ENCODE measurements around the gene RAVER1.

The RAVER1 gene

DNA sequence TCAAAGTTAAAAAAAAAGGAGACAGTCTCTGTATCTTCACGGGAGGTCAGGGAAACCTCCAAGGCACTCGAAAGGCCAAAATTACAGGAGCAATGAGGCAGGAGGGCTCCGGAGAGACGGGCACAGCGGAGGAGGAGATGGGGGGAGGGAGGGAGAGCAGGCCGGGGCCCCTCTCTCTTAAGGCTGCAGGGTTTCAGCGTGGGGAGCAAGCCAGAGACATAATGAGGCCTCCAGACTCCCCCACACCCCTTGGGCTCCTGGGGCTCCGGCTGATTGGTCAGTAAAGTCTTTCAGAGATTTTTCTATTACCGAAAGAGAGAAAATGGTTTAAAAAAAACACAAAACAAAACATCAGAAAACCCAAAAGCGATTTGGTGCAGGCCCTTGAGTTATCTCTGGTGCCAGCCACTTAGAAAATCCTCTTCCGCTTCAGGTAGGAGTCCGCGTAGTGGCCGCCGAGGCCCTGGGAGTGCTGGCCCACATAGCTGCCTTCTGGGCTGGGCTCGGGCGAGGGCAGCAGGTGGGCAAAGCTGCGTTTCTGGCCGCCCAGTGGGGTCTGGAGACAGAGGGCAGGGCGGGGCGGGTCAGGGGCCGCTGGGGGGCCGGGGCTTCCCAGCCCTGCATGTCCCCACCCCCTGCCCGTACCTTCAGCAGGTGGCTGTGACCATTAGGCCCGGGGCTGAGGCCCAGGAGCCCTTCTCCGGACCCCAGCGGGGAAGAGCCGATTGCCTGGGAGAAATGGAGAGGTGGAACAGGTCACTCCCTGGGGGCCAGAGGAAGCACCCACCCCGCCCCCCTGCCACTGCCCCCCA lies 16.1 kb downstream of the RAVER1 start:
- no peak for DNase-seq

DNA sequence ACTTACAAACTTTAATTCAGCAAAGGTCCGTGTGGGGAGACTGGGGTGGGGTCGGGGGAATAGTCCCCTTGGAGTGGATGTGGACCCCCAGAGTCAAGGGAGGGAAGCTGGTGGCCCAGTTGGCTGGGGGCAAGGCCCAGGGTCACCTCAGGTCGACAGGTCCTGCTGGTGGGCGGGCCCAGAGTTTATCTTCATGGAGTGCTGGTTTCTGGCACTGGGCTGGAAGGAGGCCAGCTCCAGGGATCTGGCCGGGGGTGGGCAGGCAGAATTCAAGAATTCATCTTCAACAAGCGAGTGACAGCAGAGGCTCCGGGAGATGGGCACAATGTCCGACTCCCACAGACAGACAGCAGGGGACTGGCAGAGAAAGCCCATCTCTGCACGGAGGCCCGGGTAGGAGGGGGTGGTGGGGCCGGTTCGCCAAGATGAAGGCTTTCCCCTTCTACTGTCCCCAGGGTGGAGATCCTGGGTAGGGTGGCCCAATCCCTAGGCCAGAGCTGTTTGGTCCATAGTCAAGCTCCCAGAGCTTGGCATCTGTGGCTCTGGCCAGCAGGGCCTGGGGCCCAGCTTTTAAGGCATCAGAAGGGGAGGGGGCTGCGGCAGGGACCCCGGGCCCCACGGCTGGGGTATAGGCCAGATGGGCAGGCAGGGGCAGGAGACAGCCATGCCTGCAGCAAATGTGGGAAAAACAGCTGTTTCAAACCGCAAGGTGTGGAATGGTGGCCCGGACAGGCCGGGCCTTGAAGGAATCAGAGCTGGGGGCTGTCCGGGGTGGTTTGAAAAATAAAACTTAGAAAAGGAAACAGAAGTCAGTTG lies 16.9 kb downstream of the RAVER1 start:
- no peak for DNase-seq

DNA sequence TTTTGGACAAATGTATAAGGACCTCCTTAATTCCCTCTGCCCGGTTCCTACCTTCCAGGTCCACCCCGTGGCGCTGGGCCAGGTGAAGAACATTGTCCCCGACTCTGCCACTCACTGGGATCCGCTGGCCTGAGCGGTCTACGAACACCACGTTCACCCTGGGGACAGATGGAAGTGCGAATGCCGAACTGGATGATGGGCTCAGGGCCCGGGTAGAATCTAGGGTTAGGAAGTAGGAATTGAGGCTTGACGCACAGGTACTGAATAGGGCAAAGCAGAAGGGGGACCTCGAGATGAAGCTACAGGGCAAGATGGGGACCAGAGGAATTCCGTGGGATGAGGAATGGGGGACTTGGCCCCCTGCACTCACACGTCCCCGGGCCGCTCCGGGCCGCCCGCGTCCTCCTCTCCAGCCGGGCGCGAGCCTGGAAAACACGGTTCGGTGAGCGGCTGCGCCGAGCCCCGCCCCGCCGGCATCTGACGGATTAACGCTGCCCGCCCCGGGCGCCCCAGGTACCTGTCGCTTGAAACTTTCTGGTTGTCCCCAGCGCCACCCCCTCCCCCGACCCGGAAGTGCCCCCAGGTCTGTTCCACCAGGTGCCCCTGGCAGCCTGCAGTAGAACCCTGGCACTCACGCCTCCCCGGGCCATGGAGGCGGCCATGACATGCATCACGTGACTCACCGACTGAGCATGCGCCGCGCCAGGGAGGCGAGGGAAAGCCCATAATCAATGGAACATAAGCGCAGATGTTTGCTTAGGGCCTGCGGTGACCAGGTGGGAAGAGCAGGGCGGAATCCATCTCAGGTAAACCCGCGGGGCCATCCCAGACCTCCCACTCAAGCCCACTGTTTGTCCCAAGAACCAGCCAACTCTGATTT lies 17.8 kb downstream of the RAVER1 start, which contains the start of gene FDX2:
Gene FDX2, minus strand, starts transcription at position 681 of the 880 bp plus-strand sequence. Its CDS starts 19 bp downstream, at position 662.
- DNase-seq, result peak; percentile 91 to 95

DNA sequence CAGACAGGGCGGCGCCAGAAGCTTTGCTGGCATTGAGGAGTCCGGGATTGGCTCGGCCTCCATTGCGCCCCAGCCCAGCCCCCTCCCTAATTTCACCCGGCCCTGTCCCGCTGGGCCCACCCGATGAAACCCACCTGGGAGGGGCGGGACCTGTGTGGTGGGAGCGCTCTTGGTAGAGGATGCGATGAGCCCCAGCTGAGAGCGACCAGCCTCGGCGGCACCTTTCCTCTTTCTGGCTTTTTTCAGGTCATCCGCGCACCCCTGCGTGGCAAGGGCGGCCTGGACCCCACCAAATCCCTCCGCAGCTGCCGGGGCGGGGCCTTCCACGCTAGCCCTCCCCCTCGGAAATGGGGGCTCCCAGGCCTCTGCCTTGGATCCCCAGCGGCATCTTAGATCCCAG lies 23.9 kb downstream of the RAVER1 start, which contains the start of gene ZGLP1:
Gene ZGLP1, minus strand, starts transcription at position 393 of the 400 bp plus-strand sequence.
- no peak for DNase-seq

DNA sequence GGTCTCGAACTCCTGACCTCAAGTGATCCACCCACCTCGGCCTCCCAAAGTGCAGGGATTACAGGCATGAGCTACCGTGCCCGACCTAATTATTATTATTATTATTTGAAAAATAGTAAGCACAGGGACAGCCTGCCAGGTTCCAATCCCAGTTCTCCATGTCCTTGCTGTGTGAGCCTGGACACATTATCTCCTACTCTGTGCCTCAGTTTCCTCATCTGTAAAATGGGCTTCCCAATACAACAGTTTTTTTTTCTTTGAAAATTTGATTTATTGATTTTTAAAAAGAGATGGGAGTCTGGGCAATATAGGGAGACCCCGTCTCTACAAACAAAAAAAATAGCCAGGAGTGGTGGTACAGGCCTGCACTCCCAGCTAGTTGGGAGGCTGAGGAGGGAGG lies 27.0 kb downstream of the RAVER1 start:
- DNase-seq, result no peak

DNA sequence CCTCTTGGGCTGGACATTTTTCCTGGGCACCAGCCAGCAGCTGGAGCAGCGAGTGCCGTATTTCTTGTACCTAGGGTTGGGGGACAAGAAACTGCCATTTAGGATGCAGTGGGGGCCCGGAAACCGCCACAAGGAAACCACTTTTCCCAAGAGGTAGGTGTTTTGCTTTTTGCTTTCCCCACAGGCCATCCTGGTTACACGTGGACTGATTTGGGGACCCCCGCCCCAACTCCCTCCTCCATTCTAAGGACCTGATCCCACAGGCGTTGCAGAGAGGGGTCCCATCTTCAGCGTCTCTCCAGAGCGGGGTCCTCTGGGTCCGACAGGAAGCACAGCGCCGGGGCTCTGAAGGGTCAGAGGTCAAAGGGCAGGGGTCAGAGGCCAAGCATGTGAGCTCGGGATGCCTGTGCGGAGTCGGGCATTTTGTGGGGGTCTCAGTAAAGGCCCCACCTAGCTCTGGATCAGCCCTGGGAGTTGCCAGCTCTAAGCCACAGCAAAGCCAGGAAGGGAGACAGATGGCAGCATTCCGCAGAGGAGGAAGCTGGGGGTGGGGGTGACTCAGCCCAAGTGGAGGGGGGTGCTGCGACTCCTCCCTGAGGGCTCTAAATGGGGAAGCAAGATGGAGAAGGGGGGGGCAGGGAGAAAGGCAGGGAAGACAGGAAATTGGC lies 28.1 kb downstream of the RAVER1 start:
- no peak for DNase-seq

DNA sequence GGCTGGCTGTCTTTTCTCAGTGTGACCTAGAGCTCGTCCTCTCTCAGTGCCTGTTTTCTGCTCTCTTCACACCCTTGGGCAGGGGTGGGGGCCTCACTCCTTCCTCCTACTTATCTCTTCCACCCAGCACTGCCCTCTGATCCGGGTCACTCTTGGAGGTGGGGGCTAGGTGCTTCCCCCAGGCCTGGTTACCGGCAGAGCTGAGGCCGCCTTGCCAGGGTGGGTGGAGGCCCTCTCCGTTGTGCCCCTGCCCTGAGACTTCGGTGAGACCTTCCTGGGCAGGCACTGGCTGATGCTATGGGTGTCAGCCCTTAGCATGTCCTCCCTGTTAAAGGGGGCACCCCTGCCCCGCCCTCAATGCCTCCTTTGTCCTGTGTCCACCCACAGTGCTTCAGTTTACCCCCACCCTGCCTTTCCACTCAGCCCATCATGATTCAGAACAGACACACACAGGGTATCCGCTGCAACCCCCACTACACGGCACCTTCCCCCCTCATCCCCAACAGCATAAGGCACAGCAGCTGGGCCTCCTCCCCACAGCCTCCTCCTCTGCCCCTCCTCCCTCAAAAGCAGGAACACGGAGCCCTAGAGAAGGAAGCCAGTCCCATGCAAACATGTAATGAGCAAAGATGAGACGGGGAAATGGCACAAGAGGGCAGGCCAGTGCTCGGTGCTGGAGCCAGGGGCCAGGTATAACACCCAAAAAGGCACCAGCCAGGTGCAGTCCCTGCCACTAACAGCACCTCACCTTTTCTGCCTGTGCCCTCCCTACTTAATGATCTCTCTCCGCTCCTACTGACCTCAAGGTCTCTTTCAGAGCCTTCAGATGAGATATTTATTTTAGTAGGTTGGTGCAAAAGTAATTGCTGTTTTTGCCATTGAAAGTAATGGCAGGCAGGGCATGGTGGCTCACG lies 33.5 kb downstream of the RAVER1 start:
- DNase-seq, result no peak

DNA sequence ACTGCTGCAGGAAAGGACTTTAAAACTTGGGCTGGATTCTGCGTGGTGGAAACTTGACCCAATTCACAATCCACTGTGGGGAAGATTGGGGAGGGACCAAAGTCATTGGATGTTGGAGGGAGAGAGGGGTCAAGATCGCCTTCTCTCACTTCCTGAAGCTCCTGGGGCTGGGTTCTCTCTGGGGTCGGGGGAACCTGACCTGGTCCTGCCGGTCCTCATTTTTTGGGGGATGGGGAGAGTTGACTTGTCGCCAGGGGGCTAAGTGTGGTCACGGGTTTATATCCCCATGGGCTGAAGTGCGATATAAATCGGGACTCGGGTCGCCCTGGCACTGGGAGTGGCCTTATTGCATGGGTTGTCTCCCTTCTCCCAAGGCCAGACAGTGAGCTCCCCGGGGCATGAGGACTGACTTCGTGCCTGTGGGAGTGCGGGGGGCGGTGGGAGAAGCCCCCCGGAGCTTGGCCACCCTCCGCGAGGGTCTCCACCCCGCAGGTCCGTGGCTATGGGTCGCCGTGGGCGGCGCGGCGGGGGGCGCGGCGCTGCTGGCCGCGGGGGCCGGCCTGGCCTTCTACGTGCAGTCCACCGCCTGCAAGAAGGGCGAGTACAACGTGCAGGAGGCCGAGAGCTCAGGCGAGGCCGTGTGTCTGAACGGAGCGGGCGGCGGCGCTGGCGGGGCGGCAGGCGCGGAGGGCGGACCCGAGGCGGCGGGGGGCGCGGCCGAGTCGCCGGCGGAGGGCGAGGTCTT lies 37.3 kb downstream of the RAVER1 start:
- no peak for DNase-seq

DNA sequence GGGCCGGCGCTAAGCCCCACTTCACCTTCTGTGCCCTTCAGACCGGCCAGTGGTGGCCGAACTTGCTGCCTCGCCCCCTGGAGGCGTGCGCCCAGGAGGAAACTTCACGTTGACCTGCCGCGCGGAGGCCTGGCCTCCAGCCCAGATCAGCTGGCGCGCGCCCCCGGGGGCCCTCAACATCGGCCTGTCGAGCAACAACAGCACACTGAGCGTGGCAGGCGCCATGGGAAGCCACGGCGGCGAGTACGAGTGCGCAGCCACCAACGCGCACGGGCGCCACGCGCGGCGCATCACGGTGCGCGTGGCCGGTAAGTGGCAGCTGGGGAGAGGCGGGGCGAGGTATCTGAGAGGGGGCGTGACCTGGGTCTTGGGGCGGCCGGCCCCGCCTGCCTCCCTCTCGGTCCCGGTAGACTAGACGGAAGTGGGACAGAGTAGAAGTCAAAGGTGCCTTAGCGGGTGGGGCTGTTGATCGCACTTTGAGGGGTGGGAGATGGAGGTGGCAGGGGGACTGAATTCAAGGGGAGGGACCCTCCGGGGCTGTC lies 38.0 kb downstream of the RAVER1 start:
- DNase-seq, result peak in 1 of 2 donors; percentile 35

DNA sequence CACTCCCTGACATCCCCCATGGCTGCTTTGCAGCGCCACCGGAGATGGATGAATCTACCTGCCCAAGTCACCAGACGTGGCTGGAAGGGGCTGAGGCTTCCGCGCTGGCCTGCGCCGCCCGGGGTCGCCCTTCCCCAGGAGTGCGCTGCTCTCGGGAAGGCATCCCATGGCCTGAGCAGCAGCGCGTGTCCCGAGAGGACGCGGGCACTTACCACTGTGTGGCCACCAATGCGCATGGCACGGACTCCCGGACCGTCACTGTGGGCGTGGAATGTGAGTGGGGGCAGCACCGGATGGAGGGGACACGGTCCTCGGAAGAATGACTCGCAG lies 39.0 kb downstream of the RAVER1 start:
- no peak for DNase-seq

DNA sequence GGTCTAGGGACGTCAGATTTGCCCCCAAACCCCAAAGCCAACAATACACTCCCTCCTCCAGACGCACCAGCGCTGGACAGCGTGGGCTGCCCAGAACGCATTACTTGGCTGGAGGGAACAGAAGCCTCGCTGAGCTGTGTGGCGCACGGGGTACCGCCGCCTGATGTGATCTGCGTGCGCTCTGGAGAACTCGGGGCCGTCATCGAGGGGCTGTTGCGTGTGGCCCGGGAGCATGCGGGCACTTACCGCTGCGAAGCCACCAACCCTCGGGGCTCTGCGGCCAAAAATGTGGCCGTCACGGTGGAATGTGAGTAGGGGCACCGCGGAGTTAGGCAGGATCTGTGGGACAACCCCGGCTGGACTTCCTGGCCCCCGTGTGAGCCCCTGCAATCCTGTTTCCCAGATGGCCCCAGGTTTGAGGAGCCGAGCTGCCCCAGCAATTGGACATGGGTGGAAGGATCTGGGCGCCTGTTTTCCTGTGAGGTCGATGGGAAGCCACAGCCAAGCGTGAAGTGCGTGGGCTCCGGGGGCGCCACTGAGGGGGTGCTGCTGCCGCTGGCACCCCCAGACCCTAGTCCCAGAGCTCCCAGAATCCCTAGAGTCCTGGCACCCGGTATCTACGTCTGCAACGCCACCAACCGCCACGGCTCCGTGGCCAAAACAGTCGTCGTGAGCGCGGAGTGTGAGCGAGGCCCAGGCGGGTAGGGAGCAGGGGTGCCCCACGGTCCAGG lies 39.5 kb downstream of the RAVER1 start:
- DNase-seq, result no peak

DNA sequence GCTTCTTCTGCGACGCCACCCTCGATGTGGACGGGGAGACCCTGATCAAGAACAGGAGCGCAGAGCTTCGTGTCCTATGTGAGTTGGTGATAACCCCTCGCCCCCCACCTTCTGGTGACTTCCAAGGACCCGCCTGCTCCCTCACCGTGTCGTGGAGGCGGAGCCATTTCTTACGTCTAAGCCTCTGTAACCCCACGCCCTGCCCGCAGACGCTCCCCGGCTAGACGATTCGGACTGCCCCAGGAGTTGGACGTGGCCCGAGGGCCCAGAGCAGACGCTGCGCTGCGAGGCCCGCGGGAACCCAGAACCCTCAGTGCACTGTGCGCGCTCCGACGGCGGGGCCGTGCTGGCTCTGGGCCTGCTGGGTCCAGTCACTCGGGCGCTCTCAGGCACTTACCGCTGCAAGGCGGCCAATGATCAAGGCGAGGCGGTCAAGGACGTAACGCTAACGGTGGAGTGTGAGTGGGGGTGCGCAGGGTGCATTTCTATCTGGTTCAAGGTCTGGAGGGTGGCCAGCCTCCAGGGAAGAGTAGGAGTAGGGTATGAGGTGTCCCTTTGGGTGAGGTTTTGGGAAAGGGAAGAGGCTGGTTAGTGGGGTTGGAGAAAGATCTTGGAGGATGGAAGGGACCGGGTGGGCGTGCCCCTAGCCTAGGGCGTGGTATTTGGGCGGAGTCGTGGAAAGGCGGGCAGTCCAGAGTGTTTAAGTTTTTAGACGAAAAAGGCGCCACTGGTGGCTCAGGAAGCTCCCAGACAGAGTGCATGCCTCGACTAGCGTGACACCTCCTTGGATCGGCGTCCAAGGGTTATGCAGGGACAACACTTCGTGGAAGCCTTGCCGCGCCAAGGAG lies 40.3 kb downstream of the RAVER1 start:
- DNase-seq, result no peak

DNA sequence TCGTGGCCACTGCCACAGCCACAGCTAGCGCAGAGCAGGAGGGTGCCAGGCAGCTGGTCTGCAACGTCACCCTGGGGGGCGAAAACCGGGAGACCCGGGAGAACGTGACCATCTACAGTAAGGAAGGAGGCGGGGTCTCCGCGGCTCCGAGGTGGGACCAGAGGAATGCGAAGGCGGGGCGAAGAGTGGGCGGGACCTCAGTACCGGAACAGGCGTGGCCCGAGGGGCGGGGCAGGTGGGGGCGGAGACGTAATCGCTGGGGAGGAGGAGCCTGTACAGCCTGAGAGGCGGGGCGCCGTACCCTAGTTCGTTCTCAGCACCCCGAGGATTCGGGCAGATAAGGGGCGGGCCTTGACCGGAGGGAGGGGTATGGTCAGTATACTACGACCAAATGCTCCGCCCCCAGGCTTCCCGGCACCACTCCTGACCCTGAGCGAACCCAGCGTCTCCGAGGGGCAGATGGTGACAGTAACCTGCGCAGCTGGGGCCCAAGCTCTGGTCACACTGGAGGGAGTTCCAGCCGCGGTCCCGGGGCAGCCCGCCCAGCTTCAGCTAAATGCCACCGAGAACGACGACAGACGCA lies 41.0 kb downstream of the RAVER1 start:
- peak; percentile 75 to 80 for DNase-seq

DNA sequence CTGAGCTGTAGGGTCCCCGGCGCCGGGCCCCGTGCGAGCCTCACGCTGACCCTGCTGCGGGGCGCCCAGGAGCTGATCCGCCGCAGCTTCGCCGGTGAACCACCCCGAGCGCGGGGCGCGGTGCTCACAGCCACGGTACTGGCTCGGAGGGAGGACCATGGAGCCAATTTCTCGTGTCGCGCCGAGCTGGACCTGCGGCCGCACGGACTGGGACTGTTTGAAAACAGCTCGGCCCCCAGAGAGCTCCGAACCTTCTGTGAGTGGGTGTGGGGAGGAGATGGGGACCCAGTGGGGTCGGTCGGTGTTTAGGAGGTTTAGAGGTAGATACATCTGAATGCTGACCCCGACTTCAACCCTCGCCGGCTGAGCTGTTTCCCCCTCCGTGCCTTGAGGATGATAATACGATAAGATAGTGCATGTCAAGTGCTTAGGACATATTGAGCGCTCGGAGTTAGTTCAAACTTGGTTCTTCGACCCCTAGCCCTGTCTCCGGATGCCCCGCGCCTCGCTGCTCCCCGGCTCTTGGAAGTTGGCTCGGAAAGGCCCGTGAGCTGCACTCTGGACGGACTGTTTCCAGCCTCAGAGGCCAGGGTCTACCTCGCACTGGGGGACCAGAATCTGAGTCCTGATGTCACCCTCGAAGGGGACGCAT lies 41.6 kb downstream of the RAVER1 start:
- DNase-seq, result no peak

DNA sequence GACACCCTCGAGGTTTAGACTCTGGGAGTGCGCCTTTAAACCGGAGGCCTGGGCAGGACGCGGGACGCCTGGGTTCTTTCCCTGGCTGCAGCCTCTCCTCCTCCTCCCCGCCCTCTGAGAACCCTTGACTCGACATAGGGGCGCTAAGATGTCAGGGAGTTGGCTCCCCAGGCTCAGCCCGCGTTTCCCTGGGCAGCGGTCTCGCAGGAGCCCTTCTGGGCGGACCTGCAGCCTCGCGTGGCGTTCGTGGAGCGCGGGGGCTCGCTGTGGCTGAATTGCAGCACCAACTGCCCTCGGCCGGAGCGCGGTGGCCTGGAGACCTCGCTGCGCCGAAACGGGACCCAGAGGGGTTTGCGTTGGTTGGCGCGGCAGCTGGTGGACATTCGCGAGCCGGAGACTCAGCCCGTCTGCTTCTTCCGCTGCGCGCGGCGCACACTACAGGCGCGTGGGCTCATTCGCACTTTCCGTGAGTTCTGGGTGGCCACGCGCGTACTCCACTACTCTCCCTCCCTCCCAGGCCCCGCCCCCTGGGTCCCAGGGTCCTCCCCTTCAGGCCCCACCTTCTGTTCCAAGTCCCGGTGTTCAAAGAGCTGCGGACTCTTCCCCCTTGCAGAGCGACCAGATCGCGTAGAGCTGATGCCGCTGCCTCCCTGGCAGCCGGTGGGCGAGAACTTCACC lies 42.3 kb downstream of the RAVER1 start:
- DNase-seq, result peak; percentile 39 to 45

DNA sequence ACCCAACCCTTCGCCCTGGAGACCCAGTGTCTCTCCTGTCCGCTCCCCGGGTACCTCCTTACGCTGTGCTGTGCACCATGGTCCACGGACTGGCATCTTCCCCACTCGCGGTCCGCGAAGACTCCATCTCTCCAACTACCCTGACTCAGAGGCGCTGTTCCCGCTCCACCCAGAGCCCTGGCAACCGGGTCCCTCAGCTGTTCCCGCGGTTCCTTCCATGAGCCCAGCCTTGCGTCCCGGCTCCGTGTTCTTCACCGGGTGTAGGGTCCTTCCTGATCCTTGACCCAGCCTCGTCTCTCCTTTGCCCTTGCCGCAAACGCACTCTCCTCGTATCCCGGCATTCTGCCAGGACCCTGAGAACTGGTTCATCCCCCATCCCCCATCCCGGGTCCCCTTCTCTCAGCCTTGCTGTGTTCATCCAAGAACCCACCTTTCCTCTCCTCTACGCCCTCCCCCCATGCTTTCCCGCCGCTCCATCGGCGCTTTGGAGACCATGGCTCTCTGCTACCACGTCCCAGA lies 42.9 kb downstream of the RAVER1 start:
- DNase-seq, result no peak

DNA sequence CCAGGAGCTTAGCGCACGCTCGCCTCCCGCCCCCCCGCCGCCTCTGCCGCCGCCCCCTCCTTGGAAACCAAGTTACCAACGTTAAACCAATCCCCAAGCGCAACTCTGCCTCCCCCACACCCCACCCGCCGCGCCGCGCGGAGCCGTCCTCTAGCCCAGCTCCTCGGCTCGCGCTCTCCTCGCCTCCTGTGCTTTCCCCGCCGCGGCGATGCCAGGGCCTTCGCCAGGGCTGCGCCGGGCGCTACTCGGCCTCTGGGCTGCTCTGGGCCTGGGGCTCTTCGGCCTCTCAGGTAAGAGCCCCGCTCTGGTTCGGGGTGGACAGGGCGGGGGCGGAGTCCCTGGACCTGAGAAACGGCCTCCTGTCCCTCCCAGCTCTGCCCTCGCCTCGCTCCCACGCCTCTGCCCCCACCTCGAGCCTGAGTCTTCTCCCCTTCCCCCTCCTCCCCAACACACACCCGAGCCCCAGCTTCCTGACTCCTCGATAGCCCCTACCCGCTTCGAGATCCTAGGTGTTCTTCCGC lies 43.4 kb downstream of the RAVER1 start, which contains the start of gene ICAM5:
Gene ICAM5, plus strand, starts transcription at position 117 of the 521 bp plus-strand sequence. Its CDS starts 92 bp downstream, at position 209.
- DNase-seq, result no peak
